Inferior parietal cortex (tissue), 1 donor: ENCODE data around the gene VAV1.
A peak's percentile ranks its signal among the peaks of the same experiment; 100 is the strongest.

ENCODE experiments used
- DNase-seq: peaks from one replicate; pipeline ENCODE4 v3.0.0-alpha.2; 2016; ENCODE audit errors: extremely low spot score

The VAV1 gene

GRCh38 chr19:6890401-6890913 lies 117.9 kb downstream of the VAV1 start:
- DNase-seq, result no peak

GRCh38 chr19:6890938-6891337 lies 118.4 kb downstream of the VAV1 start:
- DNase-seq, result no peak

GRCh38 chr19:6891761-6892385 lies 119.4 kb downstream of the VAV1 start:
- DNase-seq, result peak; percentile 2

GRCh38 chr19:6894313-6894712 lies 121.8 kb downstream of the VAV1 start:
- no peak for DNase-seq

- no peak for DNase-seq
Measured at GRCh38 chr19:6903446-6903845, 130.9 kb downstream of the VAV1 start.

GRCh38 chr19:6906559-6907060 lies 134.1 kb downstream of the VAV1 start:
- DNase-seq, result no peak
